ENCODE results near the gene HMMR.
"Not testable (repeated sequence)": the region's sequence is repeated elsewhere in the genome, so short reads cannot be mapped to it uniquely, and the experiment has no call there.

HMMR gene

GRCh38 chr5:163508753-163509152, 48.3 kb downstream of the HMMR start:
- DNase-seq (ENCODE audit: low read depth): no peak

- peak; percentile 64 for DNase-seq (ENCODE audit: low read depth)
Measured at GRCh38 chr5:163509291-163509951, 49.0 kb downstream of the HMMR start.

- no peak for DNase-seq (ENCODE audit: low read depth)
Measured at GRCh38 chr5:163512526-163512925, 52.1 kb downstream of the HMMR start.

- no peak for DNase-seq (ENCODE audit: low read depth)
Measured at GRCh38 chr5:163525096-163525495, 64.7 kb downstream of the HMMR start.

- DNase-seq (ENCODE audit: low read depth): no peak
Measured at GRCh38 chr5:163529698-163530097, 69.3 kb downstream of the HMMR start.

- no peak for DNase-seq (ENCODE audit: low read depth)
Measured at GRCh38 chr5:163531272-163531671, 70.8 kb downstream of the HMMR start.

GRCh38 chr5:163532171-163533084, 72.0 kb downstream of the HMMR start:
- DNase-seq (ENCODE audit: low read depth): no peak

GRCh38 chr5:163533223-163533622, 72.8 kb downstream of the HMMR start:
- DNase-seq (ENCODE audit: low read depth): no peak

GRCh38 chr5:163534492-163535094, 74.2 kb downstream of the HMMR start:
- no peak for DNase-seq (ENCODE audit: low read depth)

GRCh38 chr5:163535290-163535689, 74.9 kb downstream of the HMMR start:
- no peak for DNase-seq (ENCODE audit: low read depth)

- not testable (repeated sequence) for DNase-seq (ENCODE audit: low read depth)
Measured at GRCh38 chr5:163536442-163536841, 76.0 kb downstream of the HMMR start.

- no peak for DNase-seq (ENCODE audit: low read depth)
Measured at GRCh38 chr5:163540696-163541095, 80.3 kb downstream of the HMMR start.

Measured in EH (cell line).